Measurements from ENCODE around the gene ABR.

ABR gene

DNA sequence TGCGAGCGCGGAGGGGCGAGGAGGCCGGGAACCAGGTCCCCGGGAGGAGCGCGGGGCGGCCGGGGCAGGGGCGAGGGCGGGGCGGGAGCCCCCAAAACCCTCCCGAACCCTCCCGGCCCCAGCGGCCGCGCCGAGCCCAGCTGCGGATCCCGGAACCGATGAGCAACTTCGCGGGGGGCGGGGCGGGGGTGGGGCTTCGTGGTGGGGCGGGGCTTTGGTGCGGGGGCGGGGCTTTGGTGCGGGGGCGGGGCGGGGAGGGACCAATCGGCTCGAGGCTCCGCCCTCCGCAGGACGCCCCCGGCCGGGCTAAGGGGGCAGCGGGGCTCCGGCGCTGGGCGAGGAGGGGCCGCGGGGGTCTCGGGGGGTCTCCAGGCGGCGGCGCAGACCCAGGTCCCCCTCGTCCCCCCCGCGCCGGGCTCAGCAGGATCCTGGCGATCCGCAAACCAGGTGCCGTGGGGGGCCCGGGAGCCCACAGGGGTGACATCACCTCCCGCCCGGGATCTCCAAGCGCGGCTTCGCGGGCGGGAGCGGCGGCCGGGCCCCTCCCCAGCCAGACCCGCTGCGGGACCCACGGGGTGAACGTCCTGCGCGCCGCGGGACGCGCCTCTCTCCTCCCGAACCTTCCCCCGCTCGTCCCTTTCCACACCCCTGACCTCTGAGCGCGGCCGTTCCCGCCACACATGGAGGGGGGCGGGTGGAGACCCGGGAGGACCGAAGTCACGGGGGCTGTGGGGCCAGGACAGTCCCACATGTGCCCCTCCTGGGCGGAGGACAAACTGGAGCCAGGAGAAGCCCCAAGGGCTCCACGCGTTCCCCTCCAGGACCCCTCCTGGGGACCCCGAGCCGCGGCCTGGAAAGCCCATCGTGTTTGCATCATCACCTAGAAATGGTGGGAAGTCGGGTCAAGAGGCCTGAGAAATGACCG, at the start of gene ABR:
ABR (minus strand) TSS at position 164 of the 925 bp plus-strand sequence. CDS start 254 bp downstream, outside the sequence.
- DNase-seq = peak; percentile 51 to 68

DNA sequence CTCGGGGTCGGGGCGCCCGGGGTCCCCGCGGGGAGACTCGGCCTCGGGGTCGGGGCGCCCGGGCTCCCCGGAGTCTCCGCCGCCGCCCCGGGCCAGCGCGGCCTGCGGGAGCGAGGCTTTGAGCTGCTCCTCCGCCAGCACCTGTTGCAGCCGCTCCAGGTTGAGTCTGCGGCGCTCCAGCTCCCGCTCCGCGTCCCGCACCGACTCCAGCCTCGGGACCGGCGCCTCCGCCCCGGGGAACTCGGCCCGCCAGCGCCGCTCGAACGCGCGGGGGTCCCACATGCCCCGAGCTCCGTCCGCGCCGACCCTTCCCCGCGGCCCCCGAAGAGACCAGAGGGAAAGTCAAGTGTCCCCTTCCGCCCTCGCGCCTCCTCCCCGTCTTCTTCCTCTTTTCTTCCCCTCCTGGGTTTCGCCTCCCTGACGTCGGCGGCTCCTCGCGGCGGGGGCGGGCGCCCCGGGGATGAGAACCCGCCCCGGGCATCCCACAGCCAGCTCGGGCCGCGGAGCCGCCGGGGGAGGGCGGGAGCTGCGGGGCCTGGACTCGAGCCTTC, 49.6 kb upstream of the ABR start:
- peak; percentile 57 to 72 for DNase-seq

DNA sequence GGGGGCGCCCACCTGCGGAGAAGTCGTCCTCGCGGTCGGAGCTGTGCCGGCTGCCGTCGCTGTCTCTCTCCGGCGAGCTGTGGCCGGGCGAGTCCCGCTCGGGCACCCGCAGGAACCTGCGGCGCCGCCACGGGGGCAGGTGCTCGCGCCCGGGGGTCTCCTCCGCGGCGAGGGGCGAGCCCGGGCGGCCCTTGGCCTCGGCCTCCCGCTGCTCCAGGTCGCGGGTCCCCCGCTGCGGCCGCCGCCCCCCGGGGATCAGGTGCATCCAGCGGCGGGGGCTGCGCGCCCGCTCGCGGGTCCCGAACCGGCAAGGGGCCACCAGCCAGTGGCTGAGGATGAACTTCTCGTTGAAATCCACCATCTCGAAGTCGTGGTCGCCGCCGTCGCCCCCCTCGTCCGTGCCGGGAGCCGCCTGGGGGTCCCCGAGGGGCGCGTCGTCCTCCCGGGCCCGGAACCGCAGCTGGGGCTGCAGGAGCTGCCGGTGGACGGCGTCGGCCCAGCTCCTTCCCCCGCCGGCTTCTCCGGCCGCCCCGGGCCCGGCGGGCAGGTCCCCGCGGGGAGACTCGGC, 49.1 kb upstream of the ABR start:
- DNase-seq = no peak

DNA sequence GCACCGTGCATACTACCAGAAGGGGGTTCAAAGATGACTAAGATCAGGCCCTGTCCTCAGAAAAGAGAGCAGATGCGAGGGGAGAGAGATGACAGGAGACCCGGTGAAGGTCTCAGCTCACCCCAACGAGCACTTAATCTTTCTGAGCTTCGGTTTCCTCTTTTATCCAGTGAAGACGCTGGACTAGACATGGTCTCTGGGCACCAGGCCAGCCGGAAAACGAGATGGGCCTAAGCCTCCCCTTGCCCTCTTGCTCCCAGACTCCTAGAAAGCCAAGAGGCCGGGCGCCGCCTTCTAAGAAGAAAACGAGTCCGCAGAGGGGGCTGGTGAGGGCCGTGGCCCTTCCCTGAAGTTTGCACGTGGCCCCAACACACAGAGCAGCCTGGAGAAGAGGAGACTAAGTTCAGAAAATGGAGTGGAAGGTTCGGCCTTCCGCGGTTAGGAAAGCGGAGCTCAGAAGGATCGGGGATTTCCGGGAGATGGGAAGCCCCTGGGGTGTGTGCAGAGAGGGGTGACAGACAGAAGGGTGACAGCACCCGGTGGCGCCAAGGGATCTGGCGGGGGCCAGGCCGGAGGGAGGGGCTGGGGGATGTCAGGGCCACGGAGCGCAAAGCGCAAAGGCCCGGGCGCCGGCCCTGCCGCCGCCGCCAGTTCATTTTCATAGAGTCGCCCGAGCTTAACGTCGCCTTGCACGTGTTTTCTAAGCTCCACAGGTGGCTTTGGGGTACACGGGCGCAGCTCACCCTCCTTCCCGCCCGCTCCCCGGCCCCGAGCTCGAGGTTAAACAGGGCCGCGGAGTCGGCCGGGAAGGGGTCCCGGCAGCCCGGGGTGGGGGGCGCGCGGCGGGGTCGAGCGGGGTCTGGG, 48.4 kb upstream of the ABR start:
- DNase-seq = peak; percentile 27 to 40

DNA sequence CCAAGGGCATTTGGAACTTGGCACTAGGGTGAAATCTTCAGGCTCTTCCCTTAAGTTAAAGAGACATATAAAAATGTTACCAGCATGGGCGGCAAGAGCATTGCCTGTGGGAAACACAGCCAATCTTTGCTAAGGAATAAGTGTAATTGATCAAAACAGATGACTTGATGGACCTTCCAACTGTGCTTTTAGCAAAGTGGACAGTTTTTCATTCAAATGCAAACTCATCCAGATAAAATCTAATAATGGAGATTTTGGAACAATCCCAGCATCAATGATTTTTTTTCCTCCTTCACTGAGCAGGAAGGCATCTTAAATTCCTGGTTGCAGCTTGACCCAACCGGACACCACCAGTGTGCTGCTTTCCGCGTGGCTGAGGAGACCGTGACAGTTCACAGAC, 47.6 kb upstream of the ABR start:
- no peak for DNase-seq

DNA sequence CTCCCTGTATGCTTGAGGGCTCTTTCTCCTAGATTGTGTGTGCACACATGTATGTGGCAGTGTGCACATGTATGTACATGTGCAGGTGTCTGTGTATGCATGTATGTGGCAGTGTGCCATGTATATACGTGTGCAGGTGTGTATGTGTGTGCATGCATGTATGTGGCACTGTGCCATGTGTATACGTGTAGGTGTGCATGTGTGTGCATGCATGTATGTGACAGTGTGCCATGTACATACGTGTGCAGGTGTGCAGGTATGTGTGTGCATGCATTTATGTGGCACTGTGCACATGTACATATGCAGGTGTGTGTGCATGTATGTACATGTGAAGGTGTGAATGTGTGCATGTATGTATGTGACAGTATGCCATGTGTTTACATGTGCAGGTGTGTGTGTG, 46.5 kb upstream of the ABR start:
- DNase-seq = no peak

DNA sequence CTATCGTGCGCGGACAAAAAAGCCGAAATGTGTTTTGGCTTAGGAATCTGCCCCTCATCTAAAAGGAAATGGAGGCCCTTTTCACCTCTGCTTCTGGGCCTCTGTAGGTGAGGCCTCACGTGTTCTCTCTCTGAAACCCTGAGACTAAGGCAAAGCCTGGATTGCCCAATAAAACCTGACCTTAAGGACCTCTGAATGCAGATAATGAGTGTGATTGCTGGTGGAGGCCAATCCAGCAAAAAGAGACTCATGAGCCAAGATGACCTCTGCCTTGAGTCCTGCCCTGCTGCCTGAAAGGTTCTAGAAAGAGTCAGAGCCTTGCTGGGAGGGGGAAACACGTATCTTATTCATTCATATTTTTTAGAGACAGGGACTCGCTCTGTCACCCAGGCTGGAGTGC, 44.5 kb upstream of the ABR start:
- DNase-seq = no peak

DNA sequence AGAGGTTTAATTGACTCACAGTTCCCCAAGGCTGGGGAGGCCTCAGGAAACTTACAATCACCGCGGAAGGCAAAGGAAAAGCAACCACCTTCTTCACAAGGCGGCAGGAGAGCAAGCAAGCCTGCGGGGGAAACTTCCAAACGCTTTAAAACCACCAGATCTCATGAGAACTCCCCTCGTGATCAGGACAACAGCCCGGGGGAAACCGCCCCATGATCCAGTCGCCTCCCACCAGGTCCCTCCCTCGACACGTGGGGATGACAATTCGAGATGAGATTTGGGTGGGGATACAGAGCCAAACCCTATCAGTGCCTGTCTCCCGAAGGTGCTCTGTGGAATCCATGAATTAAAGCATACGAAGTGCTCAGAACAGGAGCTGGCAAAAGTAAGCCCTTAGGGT, 43.9 kb upstream of the ABR start:
- no peak for DNase-seq

DNA sequence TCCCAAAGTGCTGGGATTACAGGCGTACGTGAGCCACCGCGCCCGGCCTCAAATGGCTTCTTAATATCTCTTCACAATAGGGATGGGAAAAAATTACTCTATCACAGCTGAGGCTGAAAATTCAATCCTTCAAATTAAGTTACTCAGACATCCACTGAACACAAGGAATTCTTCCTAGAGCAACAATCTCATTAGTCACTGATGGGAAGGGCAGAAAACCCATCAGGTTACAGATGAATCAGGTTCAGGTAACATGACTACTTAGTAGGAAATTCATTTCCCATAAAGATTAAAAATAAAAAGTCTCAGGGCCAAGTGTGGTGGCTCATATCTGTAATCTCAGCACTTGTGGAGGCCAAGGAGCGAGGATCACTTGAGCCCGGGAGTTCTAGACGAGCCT, 42.5 kb upstream of the ABR start:
- no peak for DNase-seq

DNA sequence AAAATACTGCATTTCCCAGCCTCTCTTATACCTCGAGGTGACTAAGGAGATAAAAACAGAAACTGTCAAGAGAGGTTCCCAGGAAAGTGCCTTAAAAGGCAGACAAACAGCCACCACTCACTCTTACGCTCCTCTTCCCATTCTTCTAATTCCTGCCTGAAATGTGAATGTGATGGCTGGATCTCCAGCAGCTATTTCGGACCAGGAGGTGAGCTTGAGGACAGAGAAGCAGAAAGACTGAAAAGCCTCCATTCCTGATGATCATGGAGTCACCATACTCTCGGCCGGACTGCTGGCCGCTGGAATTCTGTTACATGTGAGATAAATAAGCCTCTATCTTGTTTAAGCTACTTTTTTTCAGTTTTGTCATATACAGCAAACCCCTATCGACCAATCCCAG, 41.4 kb upstream of the ABR start:
- no peak for DNase-seq

DNA sequence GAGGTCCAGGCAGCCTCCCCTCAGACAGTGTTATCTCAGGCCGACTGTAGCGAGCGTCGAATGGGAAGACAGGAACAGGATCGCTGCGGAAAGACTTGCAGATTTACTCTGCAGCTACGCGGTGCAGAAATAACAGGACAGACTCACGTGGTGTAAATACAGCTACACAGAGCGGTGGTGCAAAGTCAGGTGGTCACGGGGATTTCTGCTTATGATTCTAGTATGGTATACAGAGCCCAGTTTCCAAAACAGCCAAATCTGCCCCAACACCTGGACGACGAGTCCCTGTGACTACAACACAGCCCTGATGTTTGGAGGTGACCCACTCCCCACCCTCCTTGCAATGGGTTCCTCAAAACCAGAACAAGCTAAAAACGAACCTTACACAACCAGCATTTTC, 40.6 kb upstream of the ABR start:
- no peak for DNase-seq

DNA sequence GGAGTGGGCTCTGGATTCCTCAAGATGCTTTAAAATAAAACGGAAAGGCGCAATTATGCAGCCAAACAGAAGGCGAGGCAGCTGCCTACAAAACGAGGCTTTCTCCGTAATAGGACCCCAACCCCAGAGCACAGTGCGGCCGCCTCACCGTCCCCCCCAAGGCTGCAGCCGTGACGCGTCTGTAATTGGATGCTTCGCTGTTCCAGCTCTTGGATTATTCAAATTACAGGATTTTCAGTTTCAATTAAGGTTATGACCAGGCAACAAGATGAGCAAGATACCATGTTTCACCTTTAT, 37.3 kb upstream of the ABR start:
- no peak for DNase-seq

DNA sequence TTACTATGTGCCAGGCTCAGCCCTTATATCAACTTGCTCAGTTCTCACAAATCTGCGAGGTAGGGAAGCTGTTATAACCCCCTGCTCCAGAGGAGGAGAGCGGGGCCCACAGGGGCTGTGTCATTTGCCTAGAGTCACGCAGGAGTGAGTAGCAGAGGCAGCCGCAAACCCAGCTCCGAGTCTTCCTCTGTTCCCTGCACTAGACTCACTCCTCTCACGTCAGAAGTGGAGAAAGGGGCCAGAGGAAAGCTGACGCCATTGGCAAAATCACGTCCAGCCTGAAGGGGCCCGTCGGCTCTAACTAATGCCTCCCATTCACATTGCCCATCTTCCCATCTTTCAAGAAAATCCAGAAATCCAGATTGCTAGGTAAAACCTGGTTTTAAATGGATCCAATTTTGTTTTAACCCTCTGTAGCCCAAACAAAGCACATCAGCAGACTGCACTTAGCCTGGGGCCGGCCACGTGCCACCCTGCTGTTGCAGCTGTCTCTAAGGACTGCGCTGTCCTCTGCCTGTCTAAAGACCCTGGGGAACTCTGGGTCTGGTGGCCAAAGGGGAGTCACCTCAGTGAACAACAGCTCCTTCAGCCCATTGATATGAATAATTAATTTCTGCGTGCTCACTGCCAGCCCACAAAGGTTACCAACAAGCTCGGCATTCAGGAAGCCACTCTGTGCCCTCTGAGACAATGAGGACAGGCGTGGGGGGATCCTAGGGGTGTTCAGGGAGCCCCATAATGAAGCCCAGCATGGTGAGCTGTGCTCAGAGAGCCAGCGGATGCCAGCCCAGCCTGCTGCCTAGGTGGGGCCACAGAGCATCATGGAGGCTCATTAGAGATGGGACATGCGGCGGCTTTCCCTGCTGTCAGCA, 36.7 kb upstream of the ABR start:
- DNase-seq = no peak

DNA sequence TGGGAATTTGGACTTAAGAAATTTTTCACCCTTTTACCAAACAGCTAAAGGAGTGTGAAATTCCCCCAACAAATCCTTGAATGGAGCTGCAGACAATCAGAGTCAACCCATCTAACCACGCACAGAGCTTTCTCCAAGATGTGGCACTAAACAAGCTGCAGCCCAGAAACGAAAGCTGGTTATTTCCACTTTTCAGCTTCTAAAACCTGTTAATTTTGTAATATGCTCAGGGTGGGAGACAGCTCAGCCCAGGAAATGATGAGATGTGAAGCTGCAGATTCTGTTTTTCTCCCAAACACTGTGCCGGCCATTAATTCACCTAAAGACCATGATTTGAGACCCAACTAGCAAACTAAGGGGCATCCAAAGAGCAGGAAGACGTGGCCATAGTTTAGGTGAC, 33.2 kb upstream of the ABR start:
- DNase-seq = no peak

DNA sequence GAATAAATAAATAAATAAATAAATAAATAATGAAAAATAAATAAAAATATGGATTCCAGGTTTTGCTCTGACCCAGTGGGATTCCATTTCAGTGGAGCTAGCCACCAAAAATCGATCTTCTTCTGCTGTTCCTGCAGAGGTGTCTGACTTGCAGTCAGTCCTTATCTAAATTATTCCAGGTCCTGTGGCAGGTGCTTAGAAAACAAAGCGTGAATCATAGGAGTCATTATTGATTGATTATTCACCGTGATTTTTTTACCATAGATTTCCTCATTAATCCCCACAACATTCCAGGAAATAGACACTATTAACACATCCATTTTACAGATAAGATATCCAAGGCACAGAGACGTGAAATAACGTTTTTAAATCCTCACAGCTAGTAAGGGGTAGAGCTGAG, 31.5 kb upstream of the ABR start:
- no peak for DNase-seq

DNA sequence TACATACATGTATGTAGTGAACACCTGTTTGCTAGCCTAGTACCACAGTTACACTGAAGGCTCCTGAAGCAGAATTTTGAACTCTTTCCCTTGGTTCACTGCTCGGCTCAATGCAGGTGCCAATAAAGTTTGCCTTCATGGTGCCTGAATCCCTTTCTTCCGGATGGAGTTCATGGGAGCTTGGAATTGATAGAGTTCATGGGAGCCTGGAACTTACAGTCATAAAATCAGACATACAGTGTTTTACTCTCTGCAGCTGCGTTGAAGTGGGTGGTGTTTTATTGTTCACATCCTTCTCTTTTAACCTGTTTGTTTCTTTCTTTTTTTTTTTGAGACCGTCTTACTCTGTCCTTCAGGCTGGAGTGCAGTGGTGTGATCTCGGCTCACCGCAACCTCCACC, 29.2 kb upstream of the ABR start:
- no peak for DNase-seq

DNA sequence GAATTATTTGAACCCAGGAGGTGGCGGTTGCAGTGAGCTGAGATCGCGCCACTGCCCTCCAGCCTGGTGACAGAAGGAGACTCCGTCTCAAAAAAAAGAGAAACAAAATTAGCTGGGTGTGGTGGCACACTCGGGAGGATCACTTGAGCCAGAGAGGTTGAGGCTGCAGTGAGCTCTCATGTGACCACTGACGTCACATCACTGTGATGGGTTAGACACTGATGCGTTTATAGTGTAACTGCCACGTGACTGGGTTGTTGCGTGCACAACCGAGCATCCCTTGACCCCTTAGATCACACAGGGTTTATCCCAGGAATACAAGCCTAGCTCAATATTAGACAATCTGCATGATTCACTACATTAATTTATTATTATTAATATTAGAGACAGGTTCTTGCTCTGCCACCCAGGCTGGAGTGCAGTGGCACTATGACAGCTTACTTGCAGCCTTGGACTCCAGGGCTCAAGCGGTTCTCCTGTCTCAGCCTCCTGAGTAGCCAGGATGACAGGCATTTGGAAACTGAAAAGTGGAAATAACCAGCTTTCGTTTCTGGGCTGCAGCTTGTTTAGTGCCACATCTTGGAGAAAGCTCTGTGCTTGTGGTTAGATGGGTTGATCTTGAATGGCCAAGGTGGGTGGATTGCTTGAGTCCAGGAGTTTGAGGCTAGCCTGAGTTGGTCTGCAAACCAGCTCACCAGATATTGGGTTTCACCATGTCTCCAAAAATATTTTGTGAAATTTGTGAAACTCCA, 26.4 kb upstream of the ABR start:
- DNase-seq = peak in 1 of 2 donors; percentile 49

DNA sequence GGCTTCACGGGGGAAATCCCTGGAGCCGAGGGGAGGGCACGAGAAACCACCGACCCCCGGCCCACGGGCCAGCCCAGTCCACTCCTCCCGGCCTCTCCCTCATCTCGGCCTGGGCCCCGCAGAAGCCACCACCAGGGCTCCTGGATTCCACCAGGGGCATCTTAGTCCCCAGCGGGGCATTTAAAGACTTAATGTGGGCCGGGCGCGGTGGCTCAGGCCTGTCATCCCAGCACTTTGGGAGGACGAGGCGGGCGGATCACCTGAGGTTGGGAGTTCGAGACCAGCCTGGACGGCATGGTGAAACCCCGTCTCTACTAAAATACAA, 24.1 kb upstream of the ABR start:
- no peak for DNase-seq

DNA sequence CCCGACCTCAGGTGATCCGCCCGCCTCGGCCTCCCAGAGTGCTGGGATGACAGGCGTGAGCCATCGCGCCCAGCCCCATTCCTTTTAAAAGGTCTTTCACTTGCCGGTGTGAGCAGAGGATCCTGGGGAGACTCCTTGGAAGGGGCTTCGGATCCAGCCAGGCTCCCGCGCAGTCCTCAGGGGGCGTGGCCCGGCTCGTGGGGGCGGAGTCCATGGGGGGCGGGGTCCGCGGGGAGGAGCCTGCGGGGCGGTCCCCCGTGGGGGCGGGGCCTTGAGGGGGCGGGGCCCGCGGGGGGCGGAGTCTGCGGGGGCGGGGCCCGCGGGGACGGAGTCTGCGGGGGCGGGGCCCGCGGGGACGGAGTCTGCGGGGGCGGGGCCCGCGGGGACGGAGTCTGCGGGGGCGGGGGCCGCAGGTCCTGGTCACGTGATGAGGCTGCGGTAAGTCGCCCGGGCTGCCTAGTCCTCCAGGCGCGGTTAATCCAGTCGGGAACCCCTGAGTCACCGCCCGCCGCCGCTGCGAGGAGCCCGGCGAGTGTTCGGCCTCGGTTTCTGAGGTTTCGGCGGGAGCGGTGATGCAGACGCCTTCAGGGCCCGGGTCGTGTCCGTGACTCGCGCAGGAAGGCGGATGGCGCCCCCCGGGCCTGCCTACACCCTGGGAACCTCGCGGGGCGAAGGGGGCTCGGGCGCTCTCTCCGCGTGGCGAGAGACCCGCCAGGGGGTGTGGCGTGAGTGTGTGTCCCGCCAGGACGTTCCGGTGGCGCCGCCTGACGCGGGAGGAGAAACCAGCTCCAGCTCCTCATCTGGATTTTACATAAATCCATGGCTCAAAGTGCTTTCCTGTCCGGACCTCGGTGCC, 23.6 kb upstream of the ABR start:
- DNase-seq = peak; percentile 53 to 58

DNA sequence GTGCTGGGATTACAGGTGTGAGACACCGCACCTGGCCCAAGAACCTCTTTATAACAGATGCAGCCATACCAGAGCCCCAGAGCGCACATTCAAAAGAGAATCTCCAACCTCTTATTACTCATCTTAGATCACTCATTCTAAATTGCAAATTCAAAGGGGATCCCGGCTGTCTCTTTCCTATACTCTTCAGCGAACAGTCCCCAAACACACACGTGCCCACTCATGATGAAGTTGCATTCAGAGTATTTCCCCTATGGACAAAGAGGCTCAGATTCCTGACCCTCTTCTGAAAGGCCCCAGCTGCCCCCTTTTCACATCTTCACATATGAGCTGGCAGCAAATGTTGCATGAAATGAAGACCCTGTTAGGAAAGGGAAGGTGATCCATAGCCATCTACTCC, 22.5 kb upstream of the ABR start:
- DNase-seq = no peak

DNA sequence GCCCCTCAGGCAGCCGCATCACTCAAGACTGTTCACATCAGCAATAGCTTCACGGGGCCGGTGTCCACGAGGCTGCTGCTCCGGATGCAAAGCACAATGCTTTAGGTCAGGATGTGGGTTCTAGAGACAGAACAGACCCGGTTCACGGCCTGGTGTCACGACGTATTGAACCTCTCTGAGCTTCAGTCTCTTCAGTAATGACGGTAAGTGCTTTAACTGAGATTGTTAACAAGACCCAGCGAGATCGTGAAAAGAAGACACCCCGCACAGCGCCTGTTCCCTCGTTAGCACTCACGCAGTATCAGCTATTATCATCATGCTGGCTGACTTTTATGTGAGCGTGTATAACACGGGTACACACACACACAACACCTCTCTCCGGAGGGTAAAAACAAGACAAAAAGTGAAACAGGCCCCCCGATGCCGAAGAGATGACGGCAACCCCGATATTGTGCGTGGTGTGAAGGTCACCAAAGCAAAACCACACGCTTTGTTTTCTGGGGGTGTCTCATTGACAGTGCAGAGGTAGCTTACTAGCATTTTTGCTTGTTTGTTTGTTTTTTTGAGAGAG, 21.4 kb upstream of the ABR start:
- peak; percentile 32 to 64 for DNase-seq

Data from CD4-positive, alpha-beta T cell treated with Interferon alpha-2 for 1 hour (primary cell).